ENCODE measurements around the gene IFT57. TPM values are rescaled to one million over a fixed set of nuclear protein-coding genes. Genes with fewer than 3 reads are reported as not detected.

The IFT57 gene
- total RNA-seq, 1 donor from 2014 or later, result 27.5 TPM

DNA sequence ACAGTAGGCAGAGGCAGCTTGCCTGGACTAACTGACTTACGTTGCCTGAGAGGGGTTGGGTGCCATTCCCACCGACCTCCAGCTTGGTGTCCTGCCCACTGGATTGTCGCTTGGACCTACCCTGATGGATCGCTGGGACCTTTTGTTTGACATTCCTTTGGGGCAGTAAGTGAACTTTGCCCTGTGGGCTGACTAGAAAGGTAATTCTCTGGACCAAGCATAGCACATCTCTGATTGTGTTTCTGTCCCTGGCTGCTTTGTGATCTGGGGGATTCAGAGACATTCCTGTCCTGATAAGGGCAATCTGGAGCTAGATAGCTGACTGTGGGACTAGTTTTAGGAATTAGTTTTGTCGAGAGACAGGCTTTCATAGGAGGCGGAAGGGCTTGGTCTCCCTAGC lies 19.5 kb upstream of the IFT57 start:
- Histone ChIP-seq H3K27ac (ENCODE audit: low read depth, low read length) (no peak overlapping the region), H3K4me2 (ENCODE audit: low read length) (no peak overlapping the region), H3K4me3 (ENCODE audit: insufficient read depth, low read depth, low read length) (no peak overlapping the region), H3K36me3 (ENCODE audit: insufficient read depth, low read length) (no peaks in the 10 kb centered on the region), H3K79me2 (ENCODE audit: insufficient read depth, low read length) (no peaks in the 10 kb centered on the region), H4K20me1 (ENCODE audit: insufficient read depth, low read length) (no peaks in the 10 kb centered on the region), H3K27me3 (ENCODE audit: insufficient read depth, low read length) (no peaks in the 10 kb centered on the region), H3K9ac (ENCODE audit: low read length) (no peak overlapping the region), H2AFZ (ENCODE audit: low read depth, low read length) (no peak overlapping the region), H3K9me3 (ENCODE audit: insufficient read depth, low read depth, low read length) (no peaks in the 10 kb centered on the region), H3K4me1 (ENCODE audit: insufficient read depth, low read length) (no peaks in the 10 kb centered on the region)
- TF ChIP-seq, protein P1, sequence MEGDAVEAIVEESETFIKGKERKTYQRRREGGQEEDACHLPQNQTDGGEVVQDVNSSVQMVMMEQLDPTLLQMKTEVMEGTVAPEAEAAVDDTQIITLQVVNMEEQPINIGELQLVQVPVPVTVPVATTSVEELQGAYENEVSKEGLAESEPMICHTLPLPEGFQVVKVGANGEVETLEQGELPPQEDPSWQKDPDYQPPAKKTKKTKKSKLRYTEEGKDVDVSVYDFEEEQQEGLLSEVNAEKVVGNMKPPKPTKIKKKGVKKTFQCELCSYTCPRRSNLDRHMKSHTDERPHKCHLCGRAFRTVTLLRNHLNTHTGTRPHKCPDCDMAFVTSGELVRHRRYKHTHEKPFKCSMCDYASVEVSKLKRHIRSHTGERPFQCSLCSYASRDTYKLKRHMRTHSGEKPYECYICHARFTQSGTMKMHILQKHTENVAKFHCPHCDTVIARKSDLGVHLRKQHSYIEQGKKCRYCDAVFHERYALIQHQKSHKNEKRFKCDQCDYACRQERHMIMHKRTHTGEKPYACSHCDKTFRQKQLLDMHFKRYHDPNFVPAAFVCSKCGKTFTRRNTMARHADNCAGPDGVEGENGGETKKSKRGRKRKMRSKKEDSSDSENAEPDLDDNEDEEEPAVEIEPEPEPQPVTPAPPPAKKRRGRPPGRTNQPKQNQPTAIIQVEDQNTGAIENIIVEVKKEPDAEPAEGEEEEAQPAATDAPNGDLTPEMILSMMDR (IDR thresholded peaks at IDR 0.05; ENCODE audit: insufficient read depth, low read depth, low read length), result no peak
- no peak for TF ChIP-seq EZH2 (IDR thresholded peaks at IDR 0.05; ENCODE audit: insufficient read depth, low read length)
- Mint-ChIP-seq H3K4me1 (ENCODE audit: low read depth, unreplicated experiment) (no peaks in the 10 kb centered on the region), H3K4me3 (ENCODE audit: unreplicated experiment) (no peak overlapping the region), H3K27ac (ENCODE audit: unreplicated experiment) (no peak overlapping the region), H3K36me3 (ENCODE audit: low read depth, unreplicated experiment) (no peaks in the 10 kb centered on the region), H3K27me3 (ENCODE audit: low read depth, unreplicated experiment) (no peaks in the 10 kb centered on the region), H3K9me3 (ENCODE audit: unreplicated experiment) (peaks cover 3% of the 10 kb centered on the region)
- no peak for FAIRE-seq
- no peak for DNase-seq (ENCODE audit: low read depth)

DNA sequence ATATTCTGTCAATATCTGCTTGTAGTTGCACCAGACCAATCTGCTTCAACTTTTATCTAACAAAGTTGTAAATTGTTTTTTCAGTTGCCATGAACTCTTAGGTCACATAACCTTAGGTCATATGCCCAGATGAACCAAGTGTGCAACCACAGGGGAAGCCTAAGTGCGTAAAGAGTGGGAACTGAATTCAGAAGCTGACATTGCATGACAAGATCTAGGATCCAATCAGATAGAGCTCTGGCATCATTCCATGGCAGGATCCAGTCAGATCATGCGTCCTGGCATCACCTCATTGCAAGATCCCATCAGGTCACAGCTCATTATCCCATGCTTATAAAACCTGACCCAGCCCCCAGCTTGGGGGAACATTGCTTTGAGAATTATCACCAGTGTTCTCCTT lies 18.9 kb upstream of the IFT57 start:
- no peaks in the 10 kb centered on the region for H3K4me1 ChIP-seq (ENCODE audit: insufficient read depth, low read length)
- no peak overlapping the region for H3K9ac ChIP-seq (ENCODE audit: low read length)
- no peak overlapping the region for H3K4me2 ChIP-seq (ENCODE audit: low read length)
- Mint-ChIP-seq H3K4me1 (ENCODE audit: low read depth, unreplicated experiment) (no peaks in the 10 kb centered on the region), H3K27me3 (ENCODE audit: low read depth, unreplicated experiment) (no peaks in the 10 kb centered on the region), H3K36me3 (ENCODE audit: low read depth, unreplicated experiment) (no peaks in the 10 kb centered on the region), H3K9me3 (ENCODE audit: unreplicated experiment) (peaks cover 3% of the 10 kb centered on the region), H3K4me3 (ENCODE audit: unreplicated experiment) (no peak overlapping the region), H3K27ac (ENCODE audit: unreplicated experiment) (no peak overlapping the region)
- H4K20me1 ChIP-seq (ENCODE audit: insufficient read depth, low read length), result no peaks in the 10 kb centered on the region
- H3K9me3 ChIP-seq (ENCODE audit: insufficient read depth, low read depth, low read length), result no peaks in the 10 kb centered on the region
- H3K79me2 ChIP-seq (ENCODE audit: insufficient read depth, low read length), result no peaks in the 10 kb centered on the region
- H3K36me3 ChIP-seq (ENCODE audit: insufficient read depth, low read length), result no peaks in the 10 kb centered on the region
- H3K27ac ChIP-seq (ENCODE audit: low read depth, low read length), result no peak overlapping the region
- H3K4me3 ChIP-seq (ENCODE audit: insufficient read depth, low read depth, low read length), result no peak overlapping the region
- DNase-seq (ENCODE audit: low read depth) (no peak), FAIRE-seq (no peak)
- TF ChIP-seq, protein P1 (IDR thresholded peaks at IDR 0.05; ENCODE audit: insufficient read depth, low read depth, low read length), result no peak
- no peak for TF ChIP-seq EZH2 (IDR thresholded peaks at IDR 0.05; ENCODE audit: insufficient read depth, low read length)
- H3K27me3 ChIP-seq (ENCODE audit: insufficient read depth, low read length), result no peaks in the 10 kb centered on the region
- no peak overlapping the region for H2AFZ ChIP-seq (ENCODE audit: low read depth, low read length)

- Mint-ChIP-seq H3K27me3 (ENCODE audit: low read depth, unreplicated experiment) (peaks cover 2% of the 10 kb centered on the region), H3K36me3 (ENCODE audit: low read depth, unreplicated experiment) (no peaks in the 10 kb centered on the region), H3K9me3 (ENCODE audit: unreplicated experiment) (peaks cover 3% of the 10 kb centered on the region), H3K4me1 (ENCODE audit: low read depth, unreplicated experiment) (no peaks in the 10 kb centered on the region), H3K4me3 (ENCODE audit: unreplicated experiment) (no peak overlapping the region), H3K27ac (ENCODE audit: unreplicated experiment) (no peak overlapping the region)
- Histone ChIP-seq H3K36me3 (ENCODE audit: insufficient read depth, low read length) (no peaks in the 10 kb centered on the region), H3K4me2 (ENCODE audit: low read length) (no peak overlapping the region), H2AFZ (ENCODE audit: low read depth, low read length) (no peak overlapping the region), H3K27me3 (ENCODE audit: insufficient read depth, low read length) (no peaks in the 10 kb centered on the region), H3K4me1 (ENCODE audit: insufficient read depth, low read length) (no peaks in the 10 kb centered on the region), H3K27ac (ENCODE audit: low read depth, low read length) (no peak overlapping the region), H3K4me3 (ENCODE audit: insufficient read depth, low read depth, low read length) (no peak overlapping the region), H3K79me2 (ENCODE audit: insufficient read depth, low read length) (no peaks in the 10 kb centered on the region), H4K20me1 (ENCODE audit: insufficient read depth, low read length) (no peaks in the 10 kb centered on the region), H3K9me3 (ENCODE audit: insufficient read depth, low read depth, low read length) (no peaks in the 10 kb centered on the region), H3K9ac (ENCODE audit: low read length) (no peak overlapping the region)
- DNase-seq (ENCODE audit: low read depth), result no peak
- FAIRE-seq, result no peak
- no peak for TF ChIP-seq EZH2 (IDR thresholded peaks at IDR 0.05; ENCODE audit: insufficient read depth, low read length)
- TF ChIP-seq, protein P1 (IDR thresholded peaks at IDR 0.05; ENCODE audit: insufficient read depth, low read depth, low read length), result no peak
Observed at GRCh38 chr3:108239082-108239481, 16.9 kb upstream of the IFT57 start.
